ENCODE data around the gene FRRS1L.

- TF ChIP-seq, protein P1, sequence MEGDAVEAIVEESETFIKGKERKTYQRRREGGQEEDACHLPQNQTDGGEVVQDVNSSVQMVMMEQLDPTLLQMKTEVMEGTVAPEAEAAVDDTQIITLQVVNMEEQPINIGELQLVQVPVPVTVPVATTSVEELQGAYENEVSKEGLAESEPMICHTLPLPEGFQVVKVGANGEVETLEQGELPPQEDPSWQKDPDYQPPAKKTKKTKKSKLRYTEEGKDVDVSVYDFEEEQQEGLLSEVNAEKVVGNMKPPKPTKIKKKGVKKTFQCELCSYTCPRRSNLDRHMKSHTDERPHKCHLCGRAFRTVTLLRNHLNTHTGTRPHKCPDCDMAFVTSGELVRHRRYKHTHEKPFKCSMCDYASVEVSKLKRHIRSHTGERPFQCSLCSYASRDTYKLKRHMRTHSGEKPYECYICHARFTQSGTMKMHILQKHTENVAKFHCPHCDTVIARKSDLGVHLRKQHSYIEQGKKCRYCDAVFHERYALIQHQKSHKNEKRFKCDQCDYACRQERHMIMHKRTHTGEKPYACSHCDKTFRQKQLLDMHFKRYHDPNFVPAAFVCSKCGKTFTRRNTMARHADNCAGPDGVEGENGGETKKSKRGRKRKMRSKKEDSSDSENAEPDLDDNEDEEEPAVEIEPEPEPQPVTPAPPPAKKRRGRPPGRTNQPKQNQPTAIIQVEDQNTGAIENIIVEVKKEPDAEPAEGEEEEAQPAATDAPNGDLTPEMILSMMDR (conservative IDR thresholded peaks at IDR 0.05): no peak
- TF ChIP-seq EZH2 (IDR thresholded peaks at IDR 0.05; ENCODE audit: low read depth): no peak
Measured at GRCh38 chr9:109115931-109116526, 51.0 kb downstream of the FRRS1L start.

Data from PC-9 (cell line).